Panc1 (cell line): ENCODE measurements around the gene KCNAB1. TPM values are rescaled to one million over a fixed set of nuclear protein-coding genes. Genes with fewer than 3 reads are reported as not detected.

Experiments used
- ATAC-seq: fragments of 200-7000 bp; cut with Tn5 transposase; 2 replicates; pipeline ENCODE4 v1.9.1; 2020; ENCODE audit warnings: mild to moderate bottlenecking, moderate library complexity
- BruUV-seq: library from RNA; stranded (reverse); fragments of 400-500 nt; replicated peaks from 2 replicates; lab custom pipeline; 2021; lab: Mats Ljungman, UMichigan
- CTCF ChIA-PET: fragments of 300-600 bp; sonication (Branson Sonifier 250); formaldehyde crosslinking; loops from one replicate; lab custom pipeline; 2022; ENCODE audit warnings: antibody characterized with exemption; lab: Charles Lee
- POLR2A ChIA-PET: fragments of 300-600 bp; sonication (Branson Sonifier 250); formaldehyde crosslinking; loops from one replicate; lab custom pipeline; 2022; ENCODE audit warnings: antibody characterized with exemption; lab: Charles Lee
- DNase-seq: peaks from one replicate; pipeline ENCODE4 v3.0.0-alpha.2; 2010; ENCODE audit warnings: low read depth, low spot score
- H3K27ac ChIP-seq: 2 replicates; pipeline ENCODE4 v1.5.1; 2011; ENCODE audit warnings: mild to moderate bottlenecking, low read length, inconsistent platforms
- H3K27me3 ChIP-seq: fragments of 200-500 bp; sonication (Bioruptor generic); 2 replicates; pipeline ENCODE4 v1.6.0; 2014; ENCODE audit warnings: low read length, inconsistent platforms; ENCODE audit not compliant: control insufficient read depth, insufficient read depth
- H3K36me3 ChIP-seq: fragments of 200-500 bp; sonication (Bioruptor generic); 2 replicates; pipeline ENCODE4 v1.5.1; 2014; ENCODE audit warnings: inconsistent platforms, mild to moderate bottlenecking, low read length, moderate library complexity; ENCODE audit not compliant: control insufficient read depth, insufficient read depth
- H3K4me1 ChIP-seq: 2 replicates; pipeline ENCODE4 v1.5.1; 2011; ENCODE audit warnings: inconsistent platforms, mild to moderate bottlenecking, low read length, moderate library complexity; ENCODE audit not compliant: control insufficient read depth, insufficient read depth
- H3K4me3 ChIP-seq, 2 experiments: 2 replicates each; pipeline ENCODE4 v1.5.1; 2011 to 2012; ENCODE audit warnings: low read depth in 2 of 2, low read length in 2 of 2, mild to moderate bottlenecking in 2 of 2, inconsistent platforms in 1 of 2, moderate library complexity in 1 of 2
- H3K9me3 ChIP-seq: fragments of 200-500 bp; sonication (Bioruptor generic); 2 replicates; pipeline ENCODE4 v1.5.1; 2014; ENCODE audit warnings: low read depth, mild to moderate bottlenecking, inconsistent platforms, low read length, moderate library complexity; ENCODE audit not compliant: control insufficient read depth, insufficient read depth
- POLR2AphosphoS5 ChIP-seq: IDR thresholded peaks from 2 replicates; pipeline ENCODE4 v1.6.1; 2012; ENCODE audit warnings: mild to moderate bottlenecking, low read depth, low read length, moderate library complexity
- SIN3A ChIP-seq: IDR thresholded peaks from 2 replicates; pipeline ENCODE4 v1.6.1; 2012; ENCODE audit warnings: low read depth, mild to moderate bottlenecking, low read length, moderate library complexity, borderline replicate concordance; ENCODE audit not compliant: insufficient read depth
- TCF7L2 ChIP-seq: IDR thresholded peaks from 2 replicates; pipeline ENCODE4 v1.6.1; 2011; ENCODE audit warnings: mild to moderate bottlenecking, low read depth, low read length, inconsistent platforms
- in situ Hi-C: cut with HindIII; loops from 2 replicates; pipeline ENCODE4 v1.10.0; 2016; ENCODE audit warnings: low sequenced_read_pairs, low pct_unique_long_range_greater_than_20kb
- intact Hi-C: fragments of 100-400 bp; cut with micrococcal nuclease; formaldehyde crosslinking; loops from one replicate; pipeline ENCODE4 v1.10.0; 2022; ENCODE audit not compliant: unreplicated experiment
- total RNA-seq: library from RNA; stranded (reverse); gene quantifications from one replicate; pipeline ENCODE4 v1.2.1, GENCODE V29; 2021; ENCODE audit not compliant: unreplicated experiment
- TF ChIP-seq, protein P1 (sequence below), 2 experiments: IDR thresholded peaks; 2 replicates each; pipeline ENCODE4 v1.6.1; 2011 to 2012; ENCODE audit warnings: low read depth in 2 of 2, control low read depth in 1 of 2, low read length in 1 of 2, mild to moderate bottlenecking in 1 of 2, moderate library complexity in 1 of 2; ENCODE audit not compliant: insufficient read depth in 1 of 2
- TF ChIP-seq, protein P2 (sequence below): fragments of 450-650 bp; IDR thresholded peaks from 2 replicates; pipeline ENCODE4 v1.5.1; 2017; ENCODE audit warnings: mild to moderate bottlenecking

The KCNAB1 gene
- total RNA-seq, 1 experiment from 2014 or later = not detected

DNA sequence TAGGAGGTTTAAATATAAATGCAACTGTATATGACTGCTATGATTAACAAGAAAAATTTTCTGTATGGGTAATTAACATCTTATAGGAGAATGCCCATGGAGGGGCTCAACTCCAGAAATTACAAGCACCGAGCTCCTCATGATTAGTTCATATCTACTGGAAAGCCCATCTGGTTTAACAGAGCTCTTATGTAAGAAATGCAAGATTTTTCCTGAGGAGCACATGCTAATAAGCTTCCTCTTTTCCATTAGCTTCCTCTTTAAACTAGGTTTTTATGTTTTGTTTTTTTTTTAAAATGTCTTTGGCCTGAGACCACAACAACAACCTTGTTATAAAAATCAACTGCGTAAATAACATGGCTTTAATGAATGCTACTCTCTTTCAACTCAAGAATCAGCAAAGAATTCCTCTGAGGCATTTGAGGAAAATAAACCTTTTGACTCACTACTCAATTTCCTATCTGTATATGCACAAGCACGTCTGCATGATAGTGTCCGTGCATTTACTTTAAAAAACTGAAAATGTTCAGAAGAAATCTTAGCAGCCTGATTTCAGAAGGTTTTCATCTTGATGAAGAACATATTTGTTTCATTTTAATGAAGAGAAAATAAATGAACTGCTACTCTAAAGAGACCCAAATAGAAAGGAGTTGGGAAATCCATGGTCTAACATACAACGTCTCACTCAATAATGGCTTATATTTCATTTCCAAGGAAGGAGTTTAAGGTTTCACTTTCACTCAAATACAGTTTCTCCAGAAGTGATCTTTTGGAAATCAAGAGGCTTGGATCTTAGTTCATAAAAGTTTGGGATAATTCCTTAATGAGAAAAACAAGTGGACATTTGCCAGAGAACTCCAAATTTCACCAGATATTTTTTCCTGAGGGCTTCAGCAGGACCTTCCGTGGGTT lies 180.8 kb downstream of the KCNAB1 start:
- intact Hi-C loops = no loop called here
- Histone ChIP-seq H3K27ac (no peak overlapping the region), H3K36me3 (no peaks in the 10 kb centered on the region), H3K27me3 (no peaks in the 10 kb centered on the region; the same call in 1 of the 2 replicates), H3K9me3 (no peaks in the 10 kb centered on the region), H3K4me3 (no peak overlapping the region), H3K4me1 (no peaks in the 10 kb centered on the region)
- BruUV-seq = no TSS peak
- TF ChIP-seq POLR2AphosphoS5 = no peak
- TF ChIP-seq TCF7L2 = no peak
- TF ChIP-seq SIN3A = no peak
- TF ChIP-seq, protein P1, sequence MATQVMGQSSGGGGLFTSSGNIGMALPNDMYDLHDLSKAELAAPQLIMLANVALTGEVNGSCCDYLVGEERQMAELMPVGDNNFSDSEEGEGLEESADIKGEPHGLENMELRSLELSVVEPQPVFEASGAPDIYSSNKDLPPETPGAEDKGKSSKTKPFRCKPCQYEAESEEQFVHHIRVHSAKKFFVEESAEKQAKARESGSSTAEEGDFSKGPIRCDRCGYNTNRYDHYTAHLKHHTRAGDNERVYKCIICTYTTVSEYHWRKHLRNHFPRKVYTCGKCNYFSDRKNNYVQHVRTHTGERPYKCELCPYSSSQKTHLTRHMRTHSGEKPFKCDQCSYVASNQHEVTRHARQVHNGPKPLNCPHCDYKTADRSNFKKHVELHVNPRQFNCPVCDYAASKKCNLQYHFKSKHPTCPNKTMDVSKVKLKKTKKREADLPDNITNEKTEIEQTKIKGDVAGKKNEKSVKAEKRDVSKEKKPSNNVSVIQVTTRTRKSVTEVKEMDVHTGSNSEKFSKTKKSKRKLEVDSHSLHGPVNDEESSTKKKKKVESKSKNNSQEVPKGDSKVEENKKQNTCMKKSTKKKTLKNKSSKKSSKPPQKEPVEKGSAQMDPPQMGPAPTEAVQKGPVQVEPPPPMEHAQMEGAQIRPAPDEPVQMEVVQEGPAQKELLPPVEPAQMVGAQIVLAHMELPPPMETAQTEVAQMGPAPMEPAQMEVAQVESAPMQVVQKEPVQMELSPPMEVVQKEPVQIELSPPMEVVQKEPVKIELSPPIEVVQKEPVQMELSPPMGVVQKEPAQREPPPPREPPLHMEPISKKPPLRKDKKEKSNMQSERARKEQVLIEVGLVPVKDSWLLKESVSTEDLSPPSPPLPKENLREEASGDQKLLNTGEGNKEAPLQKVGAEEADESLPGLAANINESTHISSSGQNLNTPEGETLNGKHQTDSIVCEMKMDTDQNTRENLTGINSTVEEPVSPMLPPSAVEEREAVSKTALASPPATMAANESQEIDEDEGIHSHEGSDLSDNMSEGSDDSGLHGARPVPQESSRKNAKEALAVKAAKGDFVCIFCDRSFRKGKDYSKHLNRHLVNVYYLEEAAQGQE (IDR thresholded peaks at IDR 0.05; ENCODE audit: insufficient read depth in 1 of 2, low read depth in 2 of 2, low read length in 1 of 2) = no peak
- TF ChIP-seq, protein P2, sequence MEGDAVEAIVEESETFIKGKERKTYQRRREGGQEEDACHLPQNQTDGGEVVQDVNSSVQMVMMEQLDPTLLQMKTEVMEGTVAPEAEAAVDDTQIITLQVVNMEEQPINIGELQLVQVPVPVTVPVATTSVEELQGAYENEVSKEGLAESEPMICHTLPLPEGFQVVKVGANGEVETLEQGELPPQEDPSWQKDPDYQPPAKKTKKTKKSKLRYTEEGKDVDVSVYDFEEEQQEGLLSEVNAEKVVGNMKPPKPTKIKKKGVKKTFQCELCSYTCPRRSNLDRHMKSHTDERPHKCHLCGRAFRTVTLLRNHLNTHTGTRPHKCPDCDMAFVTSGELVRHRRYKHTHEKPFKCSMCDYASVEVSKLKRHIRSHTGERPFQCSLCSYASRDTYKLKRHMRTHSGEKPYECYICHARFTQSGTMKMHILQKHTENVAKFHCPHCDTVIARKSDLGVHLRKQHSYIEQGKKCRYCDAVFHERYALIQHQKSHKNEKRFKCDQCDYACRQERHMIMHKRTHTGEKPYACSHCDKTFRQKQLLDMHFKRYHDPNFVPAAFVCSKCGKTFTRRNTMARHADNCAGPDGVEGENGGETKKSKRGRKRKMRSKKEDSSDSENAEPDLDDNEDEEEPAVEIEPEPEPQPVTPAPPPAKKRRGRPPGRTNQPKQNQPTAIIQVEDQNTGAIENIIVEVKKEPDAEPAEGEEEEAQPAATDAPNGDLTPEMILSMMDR = no peak
- ChIA-PET CTCF (no interaction called here), POLR2A (no interaction called here)
- ATAC-seq (no peak), DNase-seq (no peak)
- in situ Hi-C loops = no loop called here

DNA sequence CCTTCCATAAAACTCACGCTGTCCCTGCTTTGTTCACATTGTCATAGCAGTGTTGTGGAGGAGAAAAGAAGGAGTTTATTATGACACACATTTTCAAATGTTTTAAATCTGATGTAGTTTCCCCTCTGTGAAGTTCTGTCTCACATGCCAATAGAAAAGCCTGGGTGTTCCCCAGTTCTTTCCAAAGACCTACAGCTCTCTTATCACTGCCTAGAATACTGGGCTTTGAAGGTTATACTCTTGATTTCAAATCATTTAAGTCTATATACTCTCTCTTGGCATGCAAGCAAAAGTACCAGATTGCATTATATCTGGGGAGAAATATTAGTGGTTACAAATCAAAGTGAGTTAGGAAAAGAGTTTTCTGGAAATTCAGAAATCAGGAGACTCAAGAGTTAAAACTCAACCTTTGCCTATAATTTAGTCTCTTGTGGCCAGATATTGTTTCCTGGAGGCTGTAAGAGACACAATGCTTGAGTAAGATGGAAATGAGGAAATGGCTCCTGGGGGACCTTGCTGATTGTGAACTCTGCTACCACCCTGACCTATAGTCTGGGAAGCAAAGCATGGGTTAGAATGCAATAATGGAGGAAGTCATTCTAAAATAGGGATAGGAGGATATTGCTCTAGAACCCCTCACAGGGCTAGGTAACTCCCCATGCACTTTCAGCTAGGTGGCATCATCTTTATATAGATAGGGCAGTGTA lies 182.8 kb downstream of the KCNAB1 start:
- Histone ChIP-seq H3K4me1 (no peaks in the 10 kb centered on the region), H3K4me3 (no peak overlapping the region), H3K27me3 (no peaks in the 10 kb centered on the region; the same call in 1 of the 2 replicates), H3K27ac (no peak overlapping the region), H3K36me3 (no peaks in the 10 kb centered on the region), H3K9me3 (no peaks in the 10 kb centered on the region)
- CTCF ChIA-PET = no interaction called here
- TF ChIP-seq TCF7L2 (no peak), SIN3A (no peak), POLR2AphosphoS5 (no peak)
- TF ChIP-seq, protein P1 (IDR thresholded peaks at IDR 0.05; ENCODE audit: insufficient read depth in 1 of 2, low read depth in 2 of 2, low read length in 1 of 2) = no peak
- TF ChIP-seq, protein P2 = no peak
- POLR2A ChIA-PET = no interaction called here
- in situ Hi-C loops = no loop called here
- ATAC-seq (no peak), DNase-seq (no peak)
- BruUV-seq = no TSS peak
- intact Hi-C loops = no loop called here
